RWPE2 (cell line): ENCODE results near the gene RNF150.

ENCODE experiments used
- ATAC-seq: fragments of 200-7000 bp; cut with Tn5 transposase; 3 replicates; pipeline ENCODE4 v1.9.1; 2021; ENCODE audit warnings: low read depth
- DNase-seq: peaks from one replicate; pipeline ENCODE4 v3.0.0-alpha.2; 2020; ENCODE audit warnings: low spot score
- H3K27ac ChIP-seq: fragments of 450-650 bp; 2 replicates; pipeline ENCODE4 v1.5.1; 2017; ENCODE audit warnings: mild to moderate bottlenecking; ENCODE audit not compliant: poor library complexity, severe bottlenecking
- H3K27me3 ChIP-seq: fragments of 250-450 bp; sonication (Bioruptor Pico); 2 replicates; pipeline ENCODE4 v1.5.1; 2021; ENCODE audit warnings: mild to moderate bottlenecking, moderate library complexity; ENCODE audit not compliant: insufficient read depth, poor library complexity, severe bottlenecking
- H3K36me3 ChIP-seq: fragments of 250-450 bp; sonication (Bioruptor Pico); 2 replicates; pipeline ENCODE4 v1.5.1; 2020; ENCODE audit warnings: low read depth, mild to moderate bottlenecking, moderate library complexity
- H3K4me1 ChIP-seq: fragments of 250-450 bp; sonication (Bioruptor Pico); 2 replicates; pipeline ENCODE4 v1.5.1; 2021; ENCODE audit warnings: mild to moderate bottlenecking, moderate library complexity; ENCODE audit not compliant: insufficient read depth, poor library complexity, severe bottlenecking
- H3K4me3 ChIP-seq: fragments of 250-450 bp; sonication (Bioruptor Pico); 2 replicates; pipeline ENCODE4 v1.5.1; 2021; ENCODE audit warnings: mild to moderate bottlenecking, moderate library complexity; ENCODE audit not compliant: severe bottlenecking
- H3K9me3 ChIP-seq: fragments of 250-450 bp; sonication (Bioruptor Pico); 2 replicates; pipeline ENCODE4 v1.5.1; 2021; ENCODE audit warnings: mild to moderate bottlenecking, moderate library complexity; ENCODE audit not compliant: severe bottlenecking
- CTCF ChIP-seq: fragments of 450-650 bp; IDR thresholded peaks from one replicate; pipeline ENCODE4 v1.5.1; 2017; ENCODE audit warnings: mild to moderate bottlenecking, moderate library complexity; ENCODE audit not compliant: poor library complexity, severe bottlenecking

RNF150 gene

DNA sequence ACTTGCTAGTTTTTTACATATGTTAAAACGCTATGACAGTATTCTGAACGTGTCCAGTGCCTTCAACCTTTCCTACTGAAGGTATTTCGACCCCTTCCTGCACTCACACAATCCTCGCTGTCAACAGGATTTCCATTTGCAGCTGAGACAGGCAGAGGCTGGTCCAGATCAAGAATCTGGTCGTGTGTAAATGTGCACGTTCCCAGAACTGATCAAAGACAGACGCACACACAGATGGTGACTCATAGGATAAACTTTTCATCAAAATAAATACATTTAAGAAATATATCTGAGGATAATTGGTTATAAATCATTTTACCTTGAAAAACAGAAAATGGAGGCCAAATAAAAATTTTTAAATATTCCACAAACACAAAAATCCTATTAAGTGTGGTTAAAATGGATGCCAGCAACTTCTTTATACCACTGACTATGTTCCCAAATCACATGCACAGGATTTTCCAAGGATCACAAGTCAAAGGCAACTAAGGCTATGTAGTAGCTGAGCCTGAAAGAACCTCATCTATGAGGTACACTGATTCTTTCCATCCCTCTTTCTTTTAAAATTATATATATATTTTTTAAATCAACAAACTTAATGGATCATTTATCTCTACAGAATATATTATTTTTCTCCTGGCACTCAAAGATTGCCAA lies 85.9 kb downstream of the RNF150 start:
- DNase-seq (no peak), ATAC-seq (peak; percentile 32; the same call in 1 of the 3 replicates)
- TF ChIP-seq CTCF, result no peak
- peaks cover 18% of the 10 kb centered on the region for H3K4me1 ChIP-seq
- H3K4me3 ChIP-seq, result no peak overlapping the region
- H3K27me3 ChIP-seq, result no peaks in the 10 kb centered on the region
- no peaks in the 10 kb centered on the region for H3K36me3 ChIP-seq
- H3K27ac ChIP-seq, result peak overlapping the region; percentile 31
- peaks cover 4% of the 10 kb centered on the region for H3K9me3 ChIP-seq

DNA sequence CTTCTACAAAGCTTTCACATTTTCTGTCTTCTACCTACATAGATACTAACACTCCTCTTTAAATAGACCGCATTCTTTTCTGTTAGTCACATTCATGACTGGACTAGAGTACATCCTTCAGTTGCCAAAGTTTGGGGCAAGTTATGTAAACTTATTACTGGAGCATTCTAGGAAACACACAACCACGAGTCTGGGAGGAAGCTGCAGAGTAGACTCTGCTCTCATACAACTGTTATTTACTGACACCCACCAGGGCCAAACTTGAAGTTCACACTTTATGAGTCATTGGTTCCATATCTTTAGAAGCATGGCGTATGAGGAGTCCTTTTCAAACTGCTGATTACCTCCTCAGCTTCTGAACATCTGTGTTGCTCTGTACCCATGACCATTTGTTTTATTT lies 87.0 kb downstream of the RNF150 start:
- Histone ChIP-seq H3K9me3 (peaks cover 4% of the 10 kb centered on the region), H3K27ac (peak overlapping the region; percentile 31), H3K4me1 (peaks cover 18% of the 10 kb centered on the region), H3K36me3 (no peaks in the 10 kb centered on the region), H3K27me3 (no peaks in the 10 kb centered on the region), H3K4me3 (no peak overlapping the region)
- TF ChIP-seq CTCF, result no peak
- DNase-seq, result no peak
- peak; percentile 95 for ATAC-seq

GRCh38 chr4:141045848-141046247 lies 87.4 kb downstream of the RNF150 start:
- H3K9me3 ChIP-seq, result peaks cover 4% of the 10 kb centered on the region
- no peak for DNase-seq
- no peak for ATAC-seq
- peaks cover 18% of the 10 kb centered on the region for H3K4me1 ChIP-seq
- no peak overlapping the region for H3K4me3 ChIP-seq
- H3K27ac ChIP-seq, result peak overlapping the region; percentile 31
- no peak for TF ChIP-seq CTCF
- H3K36me3 ChIP-seq, result no peaks in the 10 kb centered on the region
- no peaks in the 10 kb centered on the region for H3K27me3 ChIP-seq

GRCh38 chr4:141041021-141041476 lies 92.2 kb downstream of the RNF150 start:
- no peak for TF ChIP-seq CTCF
- ATAC-seq, result no peak
- no peak for DNase-seq

GRCh38 chr4:141039156-141039555 lies 94.1 kb downstream of the RNF150 start:
- no peak for ATAC-seq
- no peak for DNase-seq
- Histone ChIP-seq H3K27ac (no peak overlapping the region), H3K36me3 (no peaks in the 10 kb centered on the region), H3K4me1 (no peaks in the 10 kb centered on the region), H3K9me3 (no peaks in the 10 kb centered on the region), H3K27me3 (no peaks in the 10 kb centered on the region), H3K4me3 (no peak overlapping the region)
- no peak for TF ChIP-seq CTCF

More at GRCh38 chr4:141041021-141041476, 92.2 kb downstream of the RNF150 start:
- Histone ChIP-seq H3K4me1 (peaks cover 4% of the 10 kb centered on the region), H3K27me3 (no peaks in the 10 kb centered on the region), H3K4me3 (no peak overlapping the region), H3K27ac (no peak overlapping the region), H3K36me3 (no peaks in the 10 kb centered on the region), H3K9me3 (no peaks in the 10 kb centered on the region)
